GM10266 (cell line): Measurements from ENCODE around the gene RPL18A.
A peak's percentile ranks its signal among the peaks of the same experiment; 100 is the strongest.

Experiments
- DNase-seq: peaks from one replicate; pipeline ENCODE4 v3.0.0; 2012; ENCODE audit errors: extremely low spot score
- TF ChIP-seq, protein P1 (sequence below): IDR thresholded peaks from 2 replicates; pipeline ENCODE4 v1.5.1; 2012; ENCODE audit warnings: mild to moderate bottlenecking, low read depth; ENCODE audit not compliant: control insufficient read depth, insufficient read depth; ENCODE audit errors: missing control alignments

RPL18A gene

DNA sequence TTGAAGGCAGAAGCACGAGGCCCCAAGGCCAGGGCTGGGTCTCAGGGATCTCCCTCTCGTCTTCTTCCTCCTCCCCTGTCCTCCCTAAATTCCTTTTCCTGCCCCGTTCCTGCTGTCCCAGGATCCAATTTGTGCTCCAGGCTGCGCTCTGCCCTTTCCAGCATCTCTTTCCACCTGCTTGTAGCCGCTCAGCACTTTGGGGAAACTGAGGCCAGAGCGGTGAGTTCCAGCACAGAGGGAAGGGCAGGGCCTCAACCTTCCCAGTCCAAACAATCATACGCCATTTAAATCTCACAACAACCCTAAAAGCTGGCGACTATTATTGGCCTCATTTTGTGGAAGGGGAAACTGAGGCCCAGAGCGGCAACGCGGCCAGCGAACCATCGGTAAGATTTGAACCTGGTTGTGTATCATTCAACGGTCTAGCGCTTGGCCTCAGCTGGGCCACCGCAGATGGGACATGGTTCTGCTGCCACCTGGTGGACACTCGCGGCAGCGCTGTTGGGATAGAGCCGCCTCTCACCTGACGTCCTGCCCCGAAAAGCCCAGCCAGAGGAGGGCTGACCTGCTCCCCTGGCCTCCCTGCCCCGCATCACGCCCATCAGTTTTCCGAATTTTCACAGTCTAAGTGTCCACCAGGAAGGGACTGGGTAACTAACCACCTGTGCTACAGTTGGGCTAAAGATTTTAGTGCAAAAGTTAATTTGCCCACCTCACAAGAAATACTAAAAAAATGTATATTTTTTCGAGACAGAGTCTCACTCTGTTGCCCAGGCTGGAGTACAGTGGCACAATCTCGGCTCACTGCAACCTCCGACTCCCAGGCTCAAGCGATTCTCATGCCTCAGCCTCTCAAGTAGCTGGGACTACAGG, 4.2 kb upstream of the RPL18A start:
- TF ChIP-seq, protein P1, sequence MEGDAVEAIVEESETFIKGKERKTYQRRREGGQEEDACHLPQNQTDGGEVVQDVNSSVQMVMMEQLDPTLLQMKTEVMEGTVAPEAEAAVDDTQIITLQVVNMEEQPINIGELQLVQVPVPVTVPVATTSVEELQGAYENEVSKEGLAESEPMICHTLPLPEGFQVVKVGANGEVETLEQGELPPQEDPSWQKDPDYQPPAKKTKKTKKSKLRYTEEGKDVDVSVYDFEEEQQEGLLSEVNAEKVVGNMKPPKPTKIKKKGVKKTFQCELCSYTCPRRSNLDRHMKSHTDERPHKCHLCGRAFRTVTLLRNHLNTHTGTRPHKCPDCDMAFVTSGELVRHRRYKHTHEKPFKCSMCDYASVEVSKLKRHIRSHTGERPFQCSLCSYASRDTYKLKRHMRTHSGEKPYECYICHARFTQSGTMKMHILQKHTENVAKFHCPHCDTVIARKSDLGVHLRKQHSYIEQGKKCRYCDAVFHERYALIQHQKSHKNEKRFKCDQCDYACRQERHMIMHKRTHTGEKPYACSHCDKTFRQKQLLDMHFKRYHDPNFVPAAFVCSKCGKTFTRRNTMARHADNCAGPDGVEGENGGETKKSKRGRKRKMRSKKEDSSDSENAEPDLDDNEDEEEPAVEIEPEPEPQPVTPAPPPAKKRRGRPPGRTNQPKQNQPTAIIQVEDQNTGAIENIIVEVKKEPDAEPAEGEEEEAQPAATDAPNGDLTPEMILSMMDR, result peak; percentile 99
- DNase-seq, result peak; percentile 84

DNA sequence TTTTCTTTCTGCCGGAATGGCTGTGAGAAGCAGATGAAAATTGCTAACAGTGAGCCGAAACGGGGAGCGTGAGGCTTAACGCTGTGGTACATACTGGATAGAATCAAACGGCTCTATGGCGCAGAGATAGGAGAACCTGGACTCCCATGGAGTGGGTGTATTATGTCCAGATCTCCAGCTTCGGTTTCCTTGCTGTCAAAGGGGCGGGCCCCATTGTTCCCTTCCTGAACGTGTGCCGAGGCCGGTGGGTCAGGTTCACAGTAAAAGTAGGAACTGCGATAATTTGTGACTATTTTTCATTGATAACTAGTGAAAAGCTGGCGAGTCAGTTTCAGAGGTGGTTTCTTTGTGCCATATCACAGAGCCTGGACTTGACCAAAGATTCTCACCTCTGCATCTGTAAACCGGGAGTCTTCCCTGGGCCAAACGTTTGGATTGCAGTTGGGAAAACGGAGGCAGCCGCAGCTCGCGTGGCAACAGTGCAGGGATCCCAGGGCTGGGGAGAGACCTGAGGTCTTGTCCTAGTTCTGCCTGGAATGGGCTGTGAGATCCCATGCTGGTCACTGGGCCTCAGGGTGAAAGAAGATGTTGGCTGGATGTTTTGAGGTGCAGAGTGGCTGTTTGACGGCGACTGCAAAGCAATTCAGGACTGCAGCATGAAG, 752 bp downstream of the RPL18A start:
- TF ChIP-seq, protein P1, result no peak
- DNase-seq, result no peak

DNA sequence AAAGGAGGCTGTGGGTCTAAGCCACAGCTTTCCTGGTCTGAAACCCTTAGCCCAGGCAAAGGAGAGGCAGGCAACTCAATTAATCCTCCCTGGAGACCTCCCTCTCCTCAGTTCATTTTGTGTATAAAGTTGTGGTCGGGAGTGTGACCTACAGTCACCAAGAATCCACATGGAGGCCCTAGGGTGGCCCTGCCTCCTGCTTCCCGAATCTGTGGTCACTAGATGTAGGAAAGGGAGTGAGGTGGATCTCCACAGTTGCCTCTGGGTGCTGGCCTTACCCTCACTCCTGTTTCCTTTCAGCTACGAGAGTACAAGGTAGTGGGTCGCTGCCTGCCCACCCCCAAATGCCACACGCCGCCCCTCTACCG, 1.3 kb downstream of the RPL18A start:
- no peak for DNase-seq
- TF ChIP-seq, protein P1, result no peak

DNA sequence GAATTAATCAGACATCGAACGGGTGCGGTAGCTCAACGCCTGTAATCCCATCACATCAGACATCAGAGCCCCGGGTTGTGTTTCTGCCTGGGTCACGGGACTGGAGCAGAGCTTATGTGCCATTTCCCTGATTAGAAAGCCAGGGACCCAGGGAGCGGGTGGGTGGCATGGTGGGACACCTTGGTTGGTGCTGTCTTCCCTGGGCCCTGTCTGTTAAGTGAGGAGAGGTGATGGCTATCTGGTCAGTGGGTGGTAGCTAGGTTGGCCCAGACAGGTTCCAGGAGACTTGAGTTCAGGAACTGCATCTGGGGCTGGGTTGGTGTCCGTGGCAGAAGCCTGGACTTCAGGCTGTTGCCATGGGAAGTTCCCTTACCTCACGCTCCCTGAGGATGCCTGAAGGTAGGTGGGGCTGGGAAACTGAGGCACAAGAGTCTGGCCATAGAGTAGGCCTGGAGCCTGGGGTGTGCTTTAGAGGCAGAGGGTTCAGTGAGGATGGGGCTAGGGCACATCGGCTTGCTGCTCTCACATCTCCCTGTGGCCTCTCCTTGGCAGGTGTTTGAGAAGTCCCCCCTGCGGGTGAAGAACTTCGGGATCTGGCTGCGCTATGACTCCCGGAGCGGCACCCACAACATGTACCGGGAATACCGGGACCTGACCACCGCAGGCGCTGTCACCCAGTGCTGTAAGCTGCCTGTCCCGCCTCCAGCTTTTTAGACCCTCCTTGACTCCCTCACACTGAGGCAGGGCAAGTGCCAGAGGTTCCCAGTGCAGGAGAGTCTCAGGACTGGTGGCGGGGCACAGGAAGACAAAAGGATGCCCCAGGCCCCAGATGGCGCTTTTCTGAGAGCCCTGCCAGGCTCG, 2.1 kb downstream of the RPL18A start:
- no peak for DNase-seq
- TF ChIP-seq, protein P1, result no peak

DNA sequence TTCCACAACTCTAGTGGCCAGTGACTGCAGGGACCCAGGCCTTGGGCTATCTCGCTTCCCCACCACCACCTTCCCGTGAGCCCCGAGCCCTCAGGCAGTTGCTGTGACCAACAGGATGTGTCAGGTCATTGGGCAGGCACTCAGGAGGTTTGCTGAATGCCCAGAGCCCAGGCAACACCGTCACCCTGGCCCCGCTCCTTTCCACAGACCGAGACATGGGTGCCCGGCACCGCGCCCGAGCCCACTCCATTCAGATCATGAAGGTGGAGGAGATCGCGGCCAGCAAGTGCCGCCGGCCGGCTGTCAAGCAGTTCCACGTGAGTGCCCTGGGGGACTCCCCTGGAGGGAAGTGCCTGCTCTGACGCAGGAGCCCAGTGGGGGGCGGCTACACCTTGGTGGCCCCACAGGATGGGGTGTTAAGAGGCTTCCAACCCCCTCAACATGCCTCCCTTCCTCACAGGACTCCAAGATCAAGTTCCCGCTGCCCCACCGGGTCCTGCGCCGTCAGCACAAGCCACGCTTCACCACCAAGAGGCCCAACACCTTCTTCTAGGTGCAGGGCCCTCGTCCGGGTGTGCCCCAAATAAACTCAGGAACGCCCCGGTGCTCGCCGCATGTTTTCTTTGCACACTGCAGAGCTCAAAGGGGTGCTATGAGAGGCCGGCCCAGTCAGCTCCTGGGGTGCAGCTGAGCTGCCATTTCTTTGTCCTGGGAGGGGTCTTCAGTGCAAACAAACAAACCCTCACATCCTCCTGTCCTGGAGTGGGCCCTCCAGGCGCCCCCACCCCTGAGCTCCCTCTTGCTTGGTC, 3.2 kb downstream of the RPL18A start:
- TF ChIP-seq, protein P1, result peak; percentile 21
- no peak for DNase-seq

DNA sequence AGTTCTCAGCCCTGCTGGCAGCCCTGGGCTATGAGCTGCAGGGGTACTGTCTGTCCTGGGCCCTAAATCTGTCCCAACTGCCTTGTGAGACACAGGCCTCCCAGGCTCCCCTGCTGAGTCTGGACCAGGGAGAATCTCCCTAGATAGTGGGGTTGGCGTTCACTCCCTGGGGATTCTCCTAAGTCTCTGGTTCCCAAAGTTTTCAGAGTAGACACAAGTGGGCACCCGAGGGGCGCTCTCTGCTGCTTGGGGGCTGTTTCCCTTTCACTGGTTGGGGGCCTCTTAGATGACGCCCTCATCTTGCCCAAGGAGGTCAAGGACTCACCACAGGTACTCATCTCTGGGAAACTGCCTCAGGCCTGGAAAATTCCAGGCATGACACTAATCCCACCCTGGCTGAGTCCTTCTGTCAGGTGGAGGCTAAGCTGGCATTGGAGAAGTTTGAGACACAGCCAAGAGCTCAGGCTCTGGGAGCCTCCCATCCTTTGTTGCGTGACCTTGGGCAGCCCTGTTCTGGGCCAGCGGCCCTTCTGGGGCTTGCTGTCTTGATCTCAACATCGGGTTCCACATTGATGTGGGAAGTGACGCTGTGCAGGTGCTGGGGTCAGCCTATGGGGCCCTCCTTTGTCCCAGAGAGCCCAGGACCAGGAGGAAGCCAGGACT, 3.9 kb downstream of the RPL18A start:
- no peak for DNase-seq
- TF ChIP-seq, protein P1, result no peak
